GM18511 (cell line): ENCODE data around the gene ATP5PD.
A peak's percentile ranks its signal among the peaks of the same experiment; 100 is the strongest.

Source experiments
- ATAC-seq: cut with Tn5 transposase; IDR thresholded peaks from one replicate; pipeline ENCODE4 v1.9.1; 2021; ENCODE audit warnings: mild to moderate bottlenecking, moderate library complexity; ENCODE audit not compliant: unreplicated experiment

ATP5PD gene

DNA sequence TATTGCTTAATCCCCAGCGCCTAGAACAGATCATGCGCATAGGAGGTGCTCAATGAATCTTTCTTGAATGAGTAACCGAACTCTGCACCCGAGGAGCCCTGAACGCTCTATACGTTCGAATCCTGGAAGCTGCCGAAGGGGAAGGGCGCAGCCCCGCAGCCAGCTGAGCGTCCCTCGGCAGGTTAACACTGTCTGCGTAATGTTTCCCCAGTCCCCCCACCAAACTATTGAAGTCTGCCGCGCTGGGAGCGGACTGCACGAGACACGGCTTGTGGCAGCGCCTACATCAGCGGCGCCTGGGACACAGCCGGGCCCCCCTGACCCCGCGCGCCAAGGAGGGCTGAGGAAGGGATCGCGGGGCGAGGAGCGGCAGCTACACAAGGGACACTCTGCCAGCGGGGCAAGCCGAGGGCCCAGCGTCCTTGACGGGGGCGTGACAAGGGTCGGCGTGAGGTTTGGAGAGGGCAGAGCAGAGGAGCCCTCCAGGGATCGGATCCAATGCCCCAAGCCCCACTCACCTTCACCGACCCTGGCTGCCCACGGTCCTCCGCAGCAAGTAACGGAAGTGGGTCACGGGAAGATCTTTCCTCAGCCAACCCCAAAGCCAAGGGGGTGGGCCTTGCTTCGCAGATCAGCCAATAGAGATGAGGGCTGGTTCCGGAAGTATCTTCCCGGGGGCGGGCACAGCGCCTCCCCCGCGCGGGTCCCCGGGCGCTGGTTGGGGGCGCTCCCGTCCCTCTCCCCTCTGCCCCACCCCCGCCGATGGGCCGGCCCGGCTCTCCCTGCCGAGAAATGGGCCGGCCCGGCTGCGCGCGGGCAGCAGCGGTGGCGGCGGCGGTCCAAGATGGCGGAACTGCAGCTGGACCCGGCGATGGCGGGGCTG lies at the start of gene ATP5PD, which contains the start of gene KCTD2:
ATP5PD (minus strand) TSS at position 563 of the 883 bp plus-strand sequence. CDS start 4,319 bp downstream, outside the sequence.
KCTD2 (plus strand) TSS at position 819 of the 883 bp plus-strand sequence; CDS start at position 845, 26 bp downstream.
- ATAC-seq, result peak; percentile 95

- ATAC-seq, result no peak
Measured at GRCh38 chr17:75096082-75096625, 49.4 kb upstream of the ATP5PD start.

- ATAC-seq, result no peak
Measured at GRCh38 chr17:75094871-75095399, 48.2 kb upstream of the ATP5PD start.

DNA sequence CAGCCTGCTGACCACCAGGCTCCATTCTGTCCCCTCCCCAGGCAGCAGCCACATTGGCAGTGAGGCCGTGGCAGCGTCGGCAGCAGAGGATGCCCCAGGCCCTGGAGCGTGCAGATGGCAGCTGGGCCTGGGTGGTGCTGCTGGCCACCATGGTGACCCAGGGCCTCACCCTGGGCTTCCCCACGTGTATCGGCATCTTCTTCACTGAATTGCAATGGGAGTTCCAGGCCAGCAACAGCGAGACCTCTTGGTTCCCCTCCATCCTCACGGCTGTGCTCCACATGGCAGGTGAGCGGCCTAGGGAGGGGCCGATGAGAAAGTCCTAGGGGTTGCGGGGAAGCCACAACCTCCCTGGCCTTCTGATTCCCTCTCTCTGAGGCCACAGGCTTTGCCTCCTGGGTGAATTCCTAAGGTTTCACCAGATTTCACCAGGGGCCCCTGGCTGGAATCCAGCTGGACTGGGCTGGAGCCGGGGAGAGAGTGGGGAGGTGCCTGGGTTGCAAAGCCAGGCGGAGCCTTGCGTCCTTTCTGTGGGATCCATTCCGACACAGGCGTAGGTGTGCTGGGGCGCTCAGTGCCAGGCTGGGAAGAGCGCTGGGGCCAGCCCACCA lies 46.9 kb upstream of the ATP5PD start:
- no peak for ATAC-seq

DNA sequence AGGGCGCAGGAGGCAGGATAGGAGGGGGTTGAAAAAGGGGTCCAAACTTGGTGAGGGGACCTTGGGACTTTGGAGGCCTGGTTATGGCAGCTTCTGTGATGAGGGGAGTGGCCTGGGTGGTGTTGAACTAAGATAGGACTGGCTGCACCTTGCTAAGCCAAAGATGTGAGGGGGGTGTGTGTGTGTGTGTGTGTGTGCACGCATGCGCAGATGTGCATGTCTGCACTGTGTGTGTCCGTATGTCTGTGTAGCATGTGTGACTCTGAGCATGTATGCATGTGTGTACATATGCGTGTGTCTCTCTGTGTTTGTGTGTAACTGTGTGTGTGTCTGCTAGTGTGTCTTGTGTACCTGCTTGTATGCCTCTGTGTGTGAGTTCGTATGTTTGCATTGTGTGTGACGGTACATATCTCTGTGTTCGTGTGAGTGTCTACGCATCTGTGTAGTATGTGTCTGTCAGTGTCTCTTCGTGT lies 45.1 kb upstream of the ATP5PD start:
- no peak for ATAC-seq

DNA sequence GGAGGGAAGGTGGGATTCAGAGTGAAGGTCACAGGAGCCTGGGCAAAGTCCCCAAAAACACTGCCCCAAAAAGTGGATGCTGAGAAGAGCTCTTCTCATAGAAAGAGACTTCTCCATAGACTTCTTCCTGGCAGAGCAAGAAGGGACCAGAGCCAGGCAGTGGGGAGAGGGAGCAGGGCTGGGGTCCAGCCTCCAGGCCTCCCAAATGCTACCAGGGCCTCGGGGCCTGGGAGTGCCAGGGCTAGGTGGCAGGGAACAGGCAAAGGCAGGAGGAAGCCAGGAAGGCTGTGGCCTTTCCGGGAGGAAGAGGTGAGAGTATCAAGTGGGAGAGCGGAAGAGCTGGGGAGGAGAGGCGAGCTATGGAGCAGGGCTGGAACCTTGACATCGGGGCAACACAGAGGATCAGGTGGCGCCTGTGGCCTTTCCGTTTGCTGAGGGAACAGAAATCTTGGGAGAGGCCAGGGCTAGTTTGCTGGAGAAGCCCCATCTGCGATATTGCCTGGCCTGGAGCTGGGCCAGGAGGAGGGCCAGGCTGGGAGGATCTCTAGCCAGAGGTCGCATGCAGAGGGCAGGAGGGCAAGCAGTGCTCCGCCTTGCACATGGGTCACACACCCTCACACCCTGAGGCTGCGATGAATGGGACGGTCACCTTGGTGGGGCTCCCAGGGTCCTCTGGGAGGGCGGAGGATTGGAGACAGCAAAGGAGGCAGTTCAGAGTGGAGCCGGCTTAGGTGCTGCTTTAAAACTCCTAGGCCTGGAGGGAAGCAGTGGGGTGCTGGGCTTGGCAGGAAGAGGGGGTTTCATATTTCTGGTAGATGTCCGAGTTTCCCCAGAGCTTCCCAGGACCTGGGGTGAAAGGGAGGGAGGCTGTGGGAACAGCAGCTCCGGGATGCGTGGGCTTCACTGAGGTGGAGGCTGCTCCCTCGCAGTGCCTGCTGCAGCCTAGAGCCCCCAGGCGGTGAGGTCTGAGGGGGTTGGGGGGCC lies 44.4 kb upstream of the ATP5PD start:
- no peak for ATAC-seq

- peak; percentile 17 for ATAC-seq
Measured at GRCh38 chr17:75088465-75089417, 42.0 kb upstream of the ATP5PD start.

DNA sequence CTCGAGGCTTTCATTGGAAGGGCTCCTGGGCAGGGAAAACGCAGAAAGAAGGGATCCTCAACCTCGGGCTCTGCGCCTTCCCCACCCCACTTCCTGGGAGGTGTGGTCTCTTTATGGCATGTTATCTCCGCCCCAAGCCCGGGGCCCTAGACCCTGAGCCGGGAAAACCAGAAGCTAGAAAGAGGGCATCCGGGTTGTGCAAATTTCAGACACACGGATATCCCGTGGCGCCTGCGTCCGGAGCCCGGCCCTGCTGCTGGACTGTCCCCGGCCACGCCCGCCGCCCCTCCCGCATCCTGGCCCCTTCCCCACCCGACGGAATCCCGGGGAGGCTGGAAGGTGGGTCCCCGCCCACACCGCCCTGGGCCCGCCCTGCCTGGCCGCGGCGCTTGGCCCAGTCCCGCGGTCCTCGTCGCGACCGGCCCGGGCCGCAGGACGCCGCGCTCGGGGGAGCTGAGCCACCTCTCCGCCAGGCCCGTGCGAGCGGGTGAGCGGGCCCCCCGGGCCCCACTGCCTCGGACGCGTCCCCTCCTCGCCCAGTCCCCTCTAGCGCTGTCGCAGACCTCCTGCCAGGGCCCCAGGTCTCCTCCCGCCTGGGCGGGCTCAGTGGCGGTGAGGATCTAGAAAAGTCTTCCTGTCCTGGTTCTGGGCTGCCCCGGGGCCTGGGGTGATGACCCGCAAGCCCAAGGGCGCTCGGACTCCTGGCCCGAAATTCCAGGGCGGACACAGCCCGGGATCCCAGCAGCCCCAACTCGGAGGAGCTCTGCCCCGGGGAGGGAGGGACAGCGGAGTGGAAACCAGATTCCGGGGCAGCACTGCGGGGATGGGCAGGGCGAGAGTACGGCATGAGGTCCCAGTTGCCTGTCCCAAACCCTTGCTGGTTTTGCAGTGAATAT lies 41.0 kb upstream of the ATP5PD start, which contains the start of gene SLC16A5:
SLC16A5 (plus strand) TSS at position 397 of the 896 bp plus-strand sequence. CDS start 5,683 bp downstream, outside the sequence.
- ATAC-seq, result peak; percentile 61

GRCh38 chr17:75087182-75087557 lies 40.4 kb upstream of the ATP5PD start:
- no peak for ATAC-seq

DNA sequence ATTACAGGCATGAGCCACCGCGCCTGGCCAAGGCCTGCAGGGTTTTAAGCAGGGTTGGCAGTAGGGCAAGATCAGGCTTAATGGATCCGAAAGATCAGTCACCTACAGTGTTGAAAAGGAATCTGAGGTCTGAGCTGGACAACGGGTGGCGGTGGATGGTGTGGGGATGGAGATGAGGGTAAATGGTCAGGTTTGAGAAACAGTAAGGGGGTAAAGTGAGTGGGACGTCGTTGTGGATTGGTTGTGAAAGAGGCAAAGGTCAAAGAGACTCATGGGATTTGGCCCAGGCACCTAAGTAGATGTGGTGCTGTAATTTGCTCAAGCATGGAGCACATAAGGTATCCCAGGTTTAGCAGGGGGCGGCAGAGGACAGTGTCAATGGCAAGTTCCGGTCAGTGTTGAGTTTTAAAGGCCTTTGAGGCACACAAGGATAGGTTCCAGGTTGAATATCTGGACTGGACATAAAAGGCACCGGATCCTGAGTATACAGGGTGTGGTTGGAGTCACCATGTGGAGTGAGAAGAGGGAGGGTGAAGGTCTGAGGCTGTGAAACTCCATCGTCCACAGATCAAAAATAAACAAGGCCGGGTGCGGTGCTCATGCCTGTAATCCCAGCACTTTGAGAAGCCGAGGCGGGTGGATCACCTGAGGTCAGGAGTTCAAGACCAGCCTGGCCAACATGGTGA lies 39.9 kb upstream of the ATP5PD start:
- no peak for ATAC-seq

- ATAC-seq, result no peak
Measured at GRCh38 chr17:75084039-75084660, 37.4 kb upstream of the ATP5PD start.

DNA sequence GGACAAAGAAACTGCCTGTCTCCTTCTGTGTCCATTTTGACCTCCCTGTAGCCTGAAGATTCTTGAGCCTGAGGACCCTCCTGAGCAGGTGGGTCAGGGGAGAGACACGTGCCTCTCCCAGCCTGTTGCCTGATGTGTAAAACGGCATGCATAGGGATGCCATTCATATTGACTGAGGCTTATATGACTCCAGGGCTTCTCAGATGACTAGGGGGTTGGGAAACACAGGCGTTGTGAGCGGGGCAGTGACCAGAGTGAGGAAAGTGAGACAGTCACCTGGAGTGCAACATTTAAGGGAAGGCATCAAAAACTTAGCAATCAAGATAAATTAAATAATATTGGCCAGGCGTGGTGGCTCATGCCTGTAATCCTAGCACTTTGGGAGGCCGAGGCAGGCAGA lies 35.9 kb upstream of the ATP5PD start:
- no peak for ATAC-seq

- ATAC-seq, result no peak
Measured at GRCh38 chr17:75081611-75082540, 35.1 kb upstream of the ATP5PD start.

GRCh38 chr17:75079023-75079373 lies 32.2 kb upstream of the ATP5PD start:
- ATAC-seq, result no peak

DNA sequence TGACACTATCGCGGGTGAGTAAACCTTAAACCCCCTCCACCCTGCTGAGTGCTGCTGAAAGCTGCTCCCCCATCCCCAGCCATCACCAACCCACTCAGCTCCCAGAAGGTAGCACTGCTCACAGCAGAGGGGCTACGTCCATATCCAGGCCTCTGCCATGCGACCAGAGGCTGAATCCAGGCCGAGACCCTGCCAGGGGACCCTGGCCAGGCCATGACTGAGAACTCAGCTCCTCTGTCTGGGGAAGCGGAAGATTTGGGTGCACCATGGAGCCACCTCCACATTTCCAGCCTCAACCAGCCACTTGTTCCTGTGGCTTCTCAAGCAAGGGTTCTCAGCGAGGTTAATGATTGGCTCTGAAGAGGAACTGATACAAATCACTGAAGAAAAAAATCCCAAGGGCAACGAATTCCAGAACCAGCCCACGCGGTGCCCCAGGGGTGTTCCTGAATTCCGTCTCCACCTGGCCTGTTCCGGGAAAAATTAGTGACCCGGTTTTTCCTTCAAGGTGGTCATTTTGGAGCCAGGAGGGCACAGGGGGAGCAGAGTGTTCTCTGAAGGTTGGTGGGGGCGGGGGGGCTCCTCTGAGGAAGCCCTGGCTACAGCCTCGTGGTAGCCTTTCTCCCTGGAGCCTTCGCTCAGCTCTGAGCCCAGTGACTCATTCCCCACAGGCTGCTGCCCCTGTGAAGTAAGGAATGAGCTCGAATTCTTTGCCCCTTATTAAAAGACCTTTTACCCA lies 31.7 kb upstream of the ATP5PD start:
- peak; percentile 55 for ATAC-seq
